RWPE1 (cell line): ENCODE data around the gene MUC5AC.

Source experiments
- CTCF ChIA-PET: fragments of 350-600 bp; sonication (Branson Sonifier 250); formaldehyde crosslinking; extraction: SDS; loops from one replicate; lab custom pipeline; 2021; lab: Yijun Ruan, JAX
- POLR2A ChIA-PET: fragments of 400-600 bp; formaldehyde crosslinking; extraction: SDS; loops from one replicate; lab custom pipeline; 2020; ENCODE audit warnings: antibody characterized with exemption; ENCODE audit not compliant: low non-redundant PET; lab: Yijun Ruan, JAX
- DNase-seq: peaks from one replicate; pipeline ENCODE4 v3.0.0; 2012; ENCODE audit warnings: low spot score
- H3K27ac ChIP-seq: fragments of 450-650 bp; 2 replicates; pipeline ENCODE4 v1.5.1; 2017
- CTCF ChIP-seq: fragments of 450-650 bp; conservative IDR thresholded peaks from 2 replicates; pipeline ENCODE4 v1.5.1; 2017; ENCODE audit warnings: low read depth, mild to moderate bottlenecking

The MUC5AC gene

GRCh38 chr11:1157645-1158591 lies at the start of gene MUC5AC:
Gene MUC5AC, plus strand, starts transcription at chr11:1157953. Its CDS starts 47 bp downstream, at chr11:1158000.
- CTCF ChIA-PET = no interaction called here
- POLR2A ChIA-PET = no interaction called here
- no peak for TF ChIP-seq CTCF
- DNase-seq = no peak
- no peak within 1 kb of the TSS for H3K27ac ChIP-seq

- no peak for TF ChIP-seq CTCF
- DNase-seq = no peak
- POLR2A ChIA-PET = no interaction called here
- H3K27ac ChIP-seq = no peak overlapping the region
- CTCF ChIA-PET = no interaction called here
Measured at GRCh38 chr11:1108246-1108900, 49.4 kb upstream of the MUC5AC start.

GRCh38 chr11:1109101-1109917 lies 48.4 kb upstream of the MUC5AC start:
- ChIA-PET POLR2A (no interaction called here), CTCF (interaction anchor here (0.6 to 0.7 kb wide), 2 partner anchors 113 to 329 kb away, joined by 3 read pairs; no protein-coding TSS in a partner anchor)
- H3K27ac ChIP-seq = no peak overlapping the region
- TF ChIP-seq CTCF = no peak
- DNase-seq = no peak

GRCh38 chr11:1109918-1110705 lies 47.6 kb upstream of the MUC5AC start:
- no peak for TF ChIP-seq CTCF
- DNase-seq = no peak
- ChIA-PET POLR2A (no interaction called here), CTCF (interaction anchor here (0.6 kb wide), 2 partner anchors 114 to 166 kb away, joined by 3 read pairs; no protein-coding TSS in a partner anchor)
- no peak overlapping the region for H3K27ac ChIP-seq

GRCh38 chr11:1111545-1112212 lies 46.1 kb upstream of the MUC5AC start:
- POLR2A ChIA-PET = no interaction called here
- no peak for DNase-seq
- CTCF ChIA-PET = no interaction called here
- TF ChIP-seq CTCF = no peak
- no peak overlapping the region for H3K27ac ChIP-seq
